Measurements from ENCODE around the gene PDHX.

The PDHX gene

DNA sequence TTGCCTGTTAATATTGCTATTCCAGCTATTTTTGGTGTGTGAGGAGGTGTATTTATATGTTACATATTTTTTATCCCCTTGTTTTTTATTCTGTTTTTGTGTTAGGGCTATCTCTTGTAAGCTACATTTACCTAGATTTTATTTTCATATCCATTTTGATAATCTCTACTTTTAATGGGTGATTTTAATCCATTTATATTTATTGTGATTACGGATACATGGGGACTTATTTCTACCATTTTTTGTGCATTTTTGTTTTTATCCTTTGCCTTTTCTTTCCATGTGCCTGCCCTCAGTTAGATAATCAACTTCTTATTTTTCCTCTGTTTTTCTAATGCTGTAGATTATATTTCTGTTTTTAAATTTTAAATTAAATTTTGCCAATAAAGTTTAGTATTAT, 28.3 kb downstream of the PDHX start:
- no peak overlapping the region for H3K27ac ChIP-seq
- no peak for DNase-seq (ENCODE audit: low read depth, low spot score)

GRCh38 chr11:34948696-34949095, 32.3 kb downstream of the PDHX start:
- no peak for DNase-seq (ENCODE audit: low read depth, low spot score)
- no peak overlapping the region for H3K27ac ChIP-seq

GRCh38 chr11:34953955-34954354, 37.5 kb downstream of the PDHX start:
- no peak for DNase-seq (ENCODE audit: low read depth, low spot score)

DNA sequence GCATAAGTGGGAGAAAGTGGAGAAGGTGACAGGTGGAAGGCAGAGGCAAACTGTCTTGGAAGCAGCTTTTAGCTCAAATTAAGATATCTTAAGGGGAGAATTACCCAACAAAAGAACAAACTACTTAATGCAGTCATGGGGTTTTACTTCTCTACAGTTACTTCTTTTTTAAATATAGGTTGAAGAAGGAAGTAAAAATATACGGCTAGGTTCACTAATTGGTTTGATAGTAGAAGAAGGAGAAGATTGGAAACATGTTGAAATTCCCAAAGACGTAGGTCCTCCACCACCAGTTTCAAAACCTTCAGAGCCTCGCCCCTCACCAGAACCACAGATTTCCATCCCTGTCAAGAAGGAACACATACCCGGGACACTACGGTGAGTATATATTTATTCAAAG, 40.8 kb downstream of the PDHX start:
- no peak for DNase-seq (ENCODE audit: low read depth, low spot score)
- H3K27ac ChIP-seq, result no peak overlapping the region

More at GRCh38 chr11:34953955-34954354, 37.5 kb downstream of the PDHX start:
- H3K27ac ChIP-seq, result no peak overlapping the region

GRCh38 chr11:34957606-34958005, 41.2 kb downstream of the PDHX start:
- no peak for DNase-seq (ENCODE audit: low read depth, low spot score)
- no peak overlapping the region for H3K27ac ChIP-seq

GRCh38 chr11:34959770-34960169, 43.4 kb downstream of the PDHX start:
- DNase-seq (ENCODE audit: low read depth, low spot score), result no peak
- no peak overlapping the region for H3K27ac ChIP-seq

DNA sequence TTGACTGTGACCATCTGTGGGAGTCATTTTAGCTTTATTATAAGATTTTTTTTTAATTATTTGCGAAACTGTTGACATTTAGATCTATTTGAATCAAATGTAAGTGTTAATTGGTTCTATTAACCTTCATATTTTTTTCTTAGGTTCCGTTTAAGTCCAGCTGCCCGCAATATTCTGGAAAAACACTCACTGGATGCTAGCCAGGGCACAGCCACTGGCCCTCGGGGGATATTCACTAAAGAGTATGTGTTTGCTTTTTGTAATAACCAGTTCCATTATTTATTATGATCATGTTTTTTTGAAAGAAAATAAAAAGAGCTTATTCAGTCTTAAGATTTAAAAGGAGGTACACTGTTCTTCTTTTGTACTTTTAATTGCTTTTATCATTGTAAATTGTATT, 43.9 kb downstream of the PDHX start:
- H3K27ac ChIP-seq, result no peak overlapping the region
- DNase-seq (ENCODE audit: low read depth, low spot score), result no peak

- no peak overlapping the region for H3K27ac ChIP-seq
- no peak for DNase-seq (ENCODE audit: low read depth, low spot score)
Measured at GRCh38 chr11:34962034-34962433, 45.6 kb downstream of the PDHX start.

GRCh38 chr11:34963351-34963750, 46.9 kb downstream of the PDHX start:
- no peak overlapping the region for H3K27ac ChIP-seq
- DNase-seq (ENCODE audit: low read depth, low spot score), result no peak

GRCh38 chr11:34964610-34965331, 48.4 kb downstream of the PDHX start:
- no peak for DNase-seq (ENCODE audit: low read depth, low spot score)
- no peak overlapping the region for H3K27ac ChIP-seq

- DNase-seq (ENCODE audit: low read depth, low spot score), result no peak
Measured at GRCh38 chr11:34968862-34969261, 52.4 kb downstream of the PDHX start.

GRCh38 chr11:34970033-34970432, 53.6 kb downstream of the PDHX start:
- no peak for DNase-seq (ENCODE audit: low read depth, low spot score)
- H3K27ac ChIP-seq, result no peak overlapping the region

More at GRCh38 chr11:34968862-34969261, 52.4 kb downstream of the PDHX start:
- H3K27ac ChIP-seq, result no peak overlapping the region

DNA sequence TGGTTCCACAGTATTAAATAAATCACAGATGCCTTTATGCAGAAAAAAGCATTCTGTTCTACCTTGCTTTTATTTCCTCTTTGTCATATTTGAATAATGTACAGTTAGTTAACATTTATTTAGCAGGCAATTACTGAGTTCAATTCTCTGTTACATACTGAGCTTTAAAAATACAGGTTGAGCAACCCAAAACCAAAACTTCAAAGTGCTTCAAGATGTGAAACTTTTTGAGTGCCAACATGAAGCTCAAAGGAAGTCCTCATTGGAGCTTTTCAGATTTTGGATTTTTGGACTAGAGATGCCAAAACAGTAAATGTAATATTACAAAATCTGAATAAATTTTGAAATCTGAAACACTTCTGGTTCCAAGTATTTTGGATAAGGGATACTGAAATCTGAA, 54.1 kb downstream of the PDHX start:
- no peak for DNase-seq (ENCODE audit: low read depth, low spot score)
- no peak overlapping the region for H3K27ac ChIP-seq

GRCh38 chr11:34971928-34972327, 55.5 kb downstream of the PDHX start:
- no peak for DNase-seq (ENCODE audit: low read depth, low spot score)
- no peak overlapping the region for H3K27ac ChIP-seq

DNA sequence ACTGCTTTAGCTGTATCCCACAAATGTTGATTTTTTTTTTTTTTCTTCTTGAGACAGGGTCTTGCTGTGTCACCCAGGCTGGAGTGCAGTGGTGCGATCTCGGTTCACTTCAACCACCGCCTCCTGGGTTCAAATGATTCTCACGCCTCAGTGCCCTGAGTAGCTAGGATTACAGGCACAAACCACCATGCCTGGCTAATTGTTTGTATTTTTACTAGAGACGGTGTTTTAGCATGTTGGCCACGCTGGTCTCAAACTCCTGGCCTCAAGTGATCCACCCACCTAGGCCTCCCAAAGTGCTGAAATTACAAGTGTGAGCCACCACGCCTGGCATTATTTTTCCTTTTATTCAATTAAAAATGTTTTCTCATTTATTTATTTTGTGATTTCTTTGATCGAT, 55.9 kb downstream of the PDHX start:
- no peak overlapping the region for H3K27ac ChIP-seq
- DNase-seq (ENCODE audit: low read depth, low spot score), result no peak

GRCh38 chr11:34972892-34973291, 56.5 kb downstream of the PDHX start:
- H3K27ac ChIP-seq, result no peak overlapping the region
- no peak for DNase-seq (ENCODE audit: low read depth, low spot score)

GRCh38 chr11:34975482-34975881, 59.1 kb downstream of the PDHX start:
- no peak for DNase-seq (ENCODE audit: low read depth, low spot score)
- peak overlapping the region; percentile 82 for H3K27ac ChIP-seq

DNA sequence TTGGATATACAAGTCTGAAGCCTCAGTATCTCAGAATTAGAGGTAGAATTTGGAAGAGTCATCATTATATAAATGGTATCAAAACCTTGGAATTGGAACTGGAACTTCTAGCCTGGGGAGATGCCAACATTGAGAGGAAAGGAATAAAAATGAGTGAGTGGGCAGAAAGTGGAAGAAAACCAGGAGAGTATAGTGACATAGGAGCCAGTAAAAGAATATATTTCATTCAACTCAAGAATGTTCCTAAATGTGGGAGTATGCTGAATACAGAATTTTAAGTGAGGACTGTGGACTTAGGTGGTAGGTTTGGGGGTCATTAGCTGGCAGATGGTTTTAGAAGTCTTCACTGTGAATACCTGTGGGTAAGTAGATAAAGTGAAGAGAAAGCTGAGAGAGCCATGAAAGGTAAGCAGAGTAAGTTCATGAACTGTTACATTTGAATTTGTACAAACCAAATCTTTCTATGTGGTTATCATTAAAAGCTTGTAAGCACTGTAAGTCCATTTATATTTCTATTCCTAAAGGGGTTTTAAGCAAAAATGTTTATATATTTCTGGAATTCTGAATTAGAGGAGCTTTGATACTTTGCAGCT, 60.2 kb downstream of the PDHX start:
- no peak for DNase-seq (ENCODE audit: low read depth, low spot score)
- peak overlapping the region; percentile 82 for H3K27ac ChIP-seq

- H3K27ac ChIP-seq, result peak overlapping the region; percentile 82
- peak; percentile 27 for DNase-seq (ENCODE audit: low read depth, low spot score)
Measured at GRCh38 chr11:34977089-34977912, 60.9 kb downstream of the PDHX start.

GRCh38 chr11:34978236-34979191, 62.1 kb downstream of the PDHX start:
- peak overlapping the region; percentile 82 for H3K27ac ChIP-seq

More at GRCh38 chr11:34978236-34979191, 62.1 kb downstream of the PDHX start:
- DNase-seq (ENCODE audit: low read depth, low spot score), result no peak
